Activated CD4-positive, alpha-beta memory T cell treated with anti-CD3 and anti-CD28 coated beads for 36 hours (primary cell): Measurements from ENCODE around the gene RFX1. TPM values are rescaled to one million over a fixed set of nuclear protein-coding genes. Genes with fewer than 3 reads are reported as not detected.

Source experiments
- CTCF ChIA-PET: fragments of 350-600 bp; sonication (Branson Sonifier 250); formaldehyde crosslinking; loops from one replicate; lab custom pipeline; 2021; ENCODE audit warnings: antibody characterized with exemption, inconsistent platforms; lab: Charles Lee
- POLR2A ChIA-PET: fragments of 350-600 bp; sonication (Branson Sonifier 250); formaldehyde crosslinking; loops from one replicate; lab custom pipeline; 2021; ENCODE audit warnings: antibody characterized with exemption; lab: Charles Lee
- DNase-seq: peaks from one replicate; pipeline ENCODE4 v3.0.0-alpha.2; 2020
- H3K27ac Mint-ChIP-seq: one replicate; pipeline ENCODE4 v1.8.0; 2021; ENCODE audit warnings: mixed read lengths
- H3K27me3 Mint-ChIP-seq: one replicate; pipeline ENCODE4 v1.8.0; 2021; ENCODE audit warnings: mixed read lengths
- H3K36me3 Mint-ChIP-seq: one replicate; pipeline ENCODE4 v1.8.0; 2021; ENCODE audit warnings: mixed read lengths
- H3K4me1 Mint-ChIP-seq: one replicate; pipeline ENCODE4 v1.8.0; 2021; ENCODE audit warnings: low read depth, mixed read lengths
- H3K4me3 Mint-ChIP-seq: one replicate; pipeline ENCODE4 v1.8.0; 2021; ENCODE audit warnings: mild to moderate bottlenecking, mixed read lengths
- H3K9me3 Mint-ChIP-seq: one replicate; pipeline ENCODE4 v1.8.0; 2021; ENCODE audit warnings: mixed read lengths
- intact Hi-C: fragments of 100-400 bp; cut with micrococcal nuclease; formaldehyde crosslinking; loops from one replicate; pipeline ENCODE4 v1.15.1; 2023
- total RNA-seq, 2 experiments: library from RNA; stranded (reverse); gene quantifications; one replicate each; pipeline ENCODE4 v1.2.3, GENCODE V29; 2021

RFX1 gene
- total RNA-seq, 2 experiments from 2014 or later = 14.4 to 15.2 TPM

DNA sequence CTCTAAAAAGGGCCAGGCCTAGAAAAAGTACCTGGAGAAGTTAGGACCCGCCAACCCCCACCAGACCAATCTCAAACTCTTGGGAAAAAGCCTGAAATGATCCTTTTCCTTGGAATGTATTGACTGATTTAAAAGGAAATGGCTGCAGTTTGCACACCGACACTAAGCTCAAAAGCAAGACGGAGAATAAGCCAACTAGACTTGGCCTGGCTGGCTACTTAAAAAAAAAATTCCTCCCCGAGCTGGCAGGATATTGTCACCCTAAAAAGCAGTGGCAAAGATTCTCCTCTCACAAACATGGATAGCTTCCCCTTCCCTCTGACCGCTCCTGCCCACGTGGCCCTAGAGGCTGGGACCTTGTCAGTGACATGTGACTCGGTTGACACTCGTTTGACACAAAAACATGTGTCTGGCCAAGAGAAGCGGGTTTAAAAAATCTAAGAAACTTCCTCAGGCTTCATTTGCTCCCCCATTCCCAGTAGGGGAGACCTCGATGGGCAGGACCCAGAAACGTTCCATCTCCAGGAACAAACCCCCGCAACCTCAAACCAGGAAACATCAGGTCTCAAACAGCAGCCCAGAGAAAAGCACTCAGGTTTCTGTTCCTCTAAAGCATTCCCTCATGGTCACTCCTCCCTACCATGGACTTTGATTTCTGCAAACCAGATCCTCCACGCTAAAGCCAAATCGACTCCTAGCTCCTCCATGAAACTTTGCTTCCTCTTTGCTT lies 1.3 kb downstream of the RFX1 start:
- intact Hi-C loops = loop anchor here (10.0 kb wide), 1 partner anchor 360 kb away; no protein-coding TSS in a partner anchor
- Mint-ChIP-seq H3K27me3 (no peaks in the 10 kb centered on the region), H3K36me3 (peaks cover 4% of the 10 kb centered on the region), H3K27ac (peak overlapping the region; percentile 85), H3K9me3 (peaks cover 2% of the 10 kb centered on the region), H3K4me3 (peak overlapping the region; percentile 77), H3K4me1 (peaks cover 44% of the 10 kb centered on the region)
- POLR2A ChIA-PET = interaction anchor here (0.6 to 1.4 kb wide), 5 partner anchors 26 to 419 kb away, joined by 3 to 4 read pairs (median 3); partner anchors contain the start of gene IL27RA
- DNase-seq = no peak
- CTCF ChIA-PET = interaction anchor here (0.6 to 2.6 kb wide), 7 partner anchors 17 to 142 kb away, joined by 3 to 13 read pairs (median 4); partner anchors contain the start of genes ASF1B and IL27RA

DNA sequence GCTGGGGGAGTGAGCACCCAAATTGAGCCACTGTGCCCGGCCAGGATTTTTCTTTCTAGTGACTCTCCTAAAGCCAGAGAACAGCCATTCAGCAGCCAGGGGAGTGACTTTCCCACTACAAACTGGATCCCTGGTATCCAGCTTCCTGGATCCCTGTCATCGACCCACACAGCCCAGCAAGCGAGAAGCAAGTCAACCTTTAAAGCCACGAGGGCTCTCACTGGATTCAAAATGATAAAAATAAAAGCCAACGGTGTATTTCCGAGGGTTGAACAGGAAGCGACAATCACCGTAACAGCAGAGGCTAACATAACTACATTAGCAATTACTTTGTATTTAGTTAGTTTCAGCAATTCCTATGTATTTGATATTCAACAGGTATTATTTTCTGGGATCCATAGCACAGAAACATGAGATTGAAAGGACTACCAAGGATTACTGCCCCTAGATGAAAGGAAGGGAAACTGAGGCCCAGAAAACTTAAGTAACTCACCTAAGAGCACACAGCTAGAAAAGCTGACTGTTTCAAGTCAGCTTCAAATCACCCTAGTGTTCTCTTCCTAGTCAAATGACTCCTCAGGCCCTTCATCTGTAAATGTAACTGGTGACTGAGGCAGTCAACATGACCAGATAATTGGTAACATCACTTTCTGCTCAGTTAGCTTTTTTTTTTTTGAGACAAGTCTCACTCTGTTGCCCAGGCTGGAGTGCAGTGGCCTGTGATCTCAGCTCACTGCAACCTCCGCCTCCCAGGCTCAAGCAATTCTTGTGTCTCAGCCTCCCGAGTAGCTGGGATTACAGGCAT lies 2.7 kb downstream of the RFX1 start:
- peak overlapping the region; percentile 96 for H3K27ac Mint-ChIP-seq
- H3K9me3 Mint-ChIP-seq = peaks cover 10% of the 10 kb centered on the region
- POLR2A ChIA-PET = interaction anchor here (0.6 to 2.5 kb wide), 9 partner anchors 15 to 500 kb away, joined by 3 to 12 read pairs (median 3); partner anchors contain the start of gene IL27RA
- CTCF ChIA-PET = interaction anchor here (0.7 to 2.4 kb wide), 5 partner anchors 16 to 397 kb away, joined by 3 to 8 read pairs (median 6); partner anchors contain the start of gene IL27RA
- peak overlapping the region; percentile 68 for H3K4me3 Mint-ChIP-seq
- H3K27me3 Mint-ChIP-seq = no peaks in the 10 kb centered on the region
- intact Hi-C loops = loop anchor here (10.0 kb wide), 1 partner anchor 361 kb away; no protein-coding TSS in a partner anchor
- H3K4me1 Mint-ChIP-seq = peaks cover 44% of the 10 kb centered on the region
- H3K36me3 Mint-ChIP-seq = peaks cover 15% of the 10 kb centered on the region
- peak; percentile 47 for DNase-seq

DNA sequence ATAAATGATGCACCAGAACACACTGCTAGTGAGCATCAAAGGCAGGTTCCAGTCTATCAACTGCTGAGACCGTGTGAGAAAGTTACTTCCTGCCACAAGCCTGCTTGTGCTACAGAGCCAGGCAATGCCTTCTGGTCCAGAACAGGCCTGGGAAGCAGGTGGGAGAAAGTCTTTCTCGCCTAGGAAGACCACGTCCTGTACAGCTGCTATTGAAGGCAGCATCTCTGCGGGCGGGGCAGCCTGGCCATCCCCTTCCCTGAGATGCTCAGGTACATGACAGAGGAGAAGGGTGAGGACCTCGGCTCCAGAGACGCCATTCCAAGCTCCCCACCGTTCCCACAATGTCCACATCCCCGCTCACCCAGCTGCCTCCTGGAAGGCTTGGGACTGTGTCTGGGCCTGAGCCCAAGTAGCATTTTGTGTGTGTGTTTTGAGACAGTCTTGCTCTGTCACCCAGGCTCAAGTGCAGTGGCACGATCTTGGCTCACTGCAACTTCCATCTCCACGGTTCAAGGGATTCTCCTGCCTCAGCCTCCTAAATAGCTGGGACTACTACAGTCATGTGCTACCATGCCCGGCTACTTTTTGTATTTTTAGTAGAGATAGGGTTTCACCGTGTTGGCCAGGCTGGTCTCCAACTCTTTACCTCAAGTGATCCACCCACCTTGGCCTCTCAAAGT lies 3.4 kb downstream of the RFX1 start:
- ChIA-PET POLR2A (interaction anchor here (1.3 to 2.5 kb wide), 4 partner anchors 14 to 156 kb away, joined by 3 to 12 read pairs (median 6); partner anchors contain the start of gene IL27RA), CTCF (interaction anchor here (0.7 to 2.4 kb wide), 5 partner anchors 15 to 398 kb away, joined by 3 to 8 read pairs (median 6); partner anchors contain the start of gene IL27RA)
- Mint-ChIP-seq H3K9me3 (peaks cover 10% of the 10 kb centered on the region), H3K4me3 (peak overlapping the region; percentile 68), H3K27ac (peak overlapping the region; percentile 96), H3K4me1 (peaks cover 44% of the 10 kb centered on the region), H3K36me3 (peaks cover 15% of the 10 kb centered on the region), H3K27me3 (no peaks in the 10 kb centered on the region)
- peak; percentile 48 for DNase-seq
- intact Hi-C loops = loop anchor here (10.0 kb wide), 1 partner anchor 362 kb away; no protein-coding TSS in a partner anchor

DNA sequence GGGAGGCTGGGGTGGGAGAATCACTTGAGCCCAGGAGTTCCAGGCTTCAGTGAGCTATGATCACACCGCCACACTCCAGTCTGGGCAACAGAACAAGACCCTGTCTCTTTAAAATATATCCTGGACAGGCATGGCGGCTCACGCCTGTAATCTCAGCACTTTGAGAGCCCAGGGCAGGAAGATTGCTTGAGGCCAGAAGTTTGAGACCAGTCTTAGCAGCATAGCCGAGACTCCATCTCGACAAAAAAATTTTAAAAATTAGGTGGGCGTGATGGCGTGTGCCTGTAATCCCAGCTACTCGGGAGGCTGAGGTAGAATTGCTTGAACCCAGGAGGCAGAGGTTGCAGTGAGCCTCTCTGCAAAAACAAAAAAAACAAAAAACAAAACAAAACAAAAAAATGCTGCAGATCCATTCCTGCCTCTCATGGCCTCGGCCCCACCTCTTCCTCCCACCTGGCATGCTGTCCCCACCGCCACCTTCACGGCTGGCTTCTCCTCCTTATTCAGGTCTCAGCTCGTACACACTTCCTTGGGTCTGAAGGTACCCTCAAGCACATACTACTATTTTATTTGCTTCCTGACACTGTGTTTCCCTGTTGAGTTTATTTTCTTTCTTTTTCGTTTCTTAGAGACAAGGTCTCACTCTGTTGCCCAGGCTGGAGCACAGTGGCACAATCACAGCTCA lies 5.3 kb downstream of the RFX1 start:
- ChIA-PET POLR2A (no interaction called here), CTCF (interaction anchor here (0.7 to 1.2 kb wide), 2 partner anchors 31 to 939 kb away, joined by 4 to 5 read pairs; partner anchors contain the start of gene IL27RA)
- Mint-ChIP-seq H3K4me1 (peaks cover 41% of the 10 kb centered on the region), H3K36me3 (peaks cover 15% of the 10 kb centered on the region), H3K27me3 (no peaks in the 10 kb centered on the region), H3K27ac (peak overlapping the region; percentile 90), H3K4me3 (no peak overlapping the region), H3K9me3 (peaks cover 10% of the 10 kb centered on the region)
- DNase-seq = no peak
- intact Hi-C loops = loop anchor here (10.0 kb wide), 1 partner anchor 364 kb away; no protein-coding TSS in a partner anchor

DNA sequence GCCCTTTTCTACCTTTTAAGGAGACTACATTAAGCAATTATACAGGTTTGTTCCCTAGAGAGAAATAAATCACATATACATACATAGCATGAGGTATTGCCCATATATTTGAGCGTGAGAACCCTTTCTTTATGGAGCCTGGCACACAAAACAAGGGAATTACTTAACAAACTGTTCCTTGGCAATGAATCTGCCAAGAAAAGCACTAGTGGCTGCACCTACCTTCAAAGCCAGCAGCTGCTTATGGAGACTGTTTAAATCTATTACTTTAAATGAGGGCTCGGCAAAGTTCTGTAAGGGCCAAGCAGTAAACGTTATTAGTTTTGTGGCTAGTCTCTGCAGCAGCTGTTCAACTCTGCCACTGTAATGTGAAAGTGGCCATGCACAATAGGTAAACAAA lies 7.0 kb downstream of the RFX1 start:
- POLR2A ChIA-PET = no interaction called here

DNA sequence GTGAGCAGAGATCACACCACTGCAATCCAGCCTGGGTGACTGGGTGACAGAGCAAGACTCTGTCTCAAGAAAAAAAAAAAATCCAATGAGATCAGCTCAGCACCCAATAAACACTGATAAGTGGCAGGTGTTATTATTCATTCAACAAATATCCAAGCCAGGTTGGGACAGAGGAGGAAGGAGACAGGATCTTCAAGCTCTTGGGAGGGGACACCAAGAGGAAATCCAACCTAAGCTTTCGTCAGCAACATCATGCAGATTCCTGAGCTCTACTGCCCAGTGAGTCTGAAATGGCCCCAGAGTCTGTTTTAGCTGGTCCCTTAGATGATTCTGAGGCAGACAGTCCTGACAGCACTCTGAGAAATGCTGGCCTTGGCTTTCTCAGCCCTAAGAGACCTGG lies 7.7 kb downstream of the RFX1 start:
- ChIA-PET POLR2A (interaction anchor here (1.4 kb wide), 1 partner anchor 12 kb away, joined by 3 read pairs; no protein-coding TSS in a partner anchor), CTCF (interaction anchor here (1.8 kb wide), 1 partner anchor 33 kb away, joined by 7 read pairs; the partner anchor contains the start of gene IL27RA)
- Mint-ChIP-seq H3K9me3 (peaks cover 10% of the 10 kb centered on the region), H3K27me3 (no peaks in the 10 kb centered on the region), H3K4me3 (no peak overlapping the region), H3K27ac (no peak overlapping the region), H3K36me3 (peaks cover 15% of the 10 kb centered on the region), H3K4me1 (peaks cover 26% of the 10 kb centered on the region)
- no peak for DNase-seq
- intact Hi-C loops = no loop called here

More for the DNA sequence above, 7.0 kb downstream of the RFX1 start:
- CTCF ChIA-PET = interaction anchor here (1.8 kb wide), 1 partner anchor 33 kb away, joined by 7 read pairs; the partner anchor contains the start of gene IL27RA
- DNase-seq = no peak
- Mint-ChIP-seq H3K4me3 (no peak overlapping the region), H3K4me1 (peaks cover 30% of the 10 kb centered on the region), H3K36me3 (peaks cover 15% of the 10 kb centered on the region), H3K9me3 (peaks cover 10% of the 10 kb centered on the region), H3K27ac (no peak overlapping the region), H3K27me3 (no peaks in the 10 kb centered on the region)
- intact Hi-C loops = no loop called here

DNA sequence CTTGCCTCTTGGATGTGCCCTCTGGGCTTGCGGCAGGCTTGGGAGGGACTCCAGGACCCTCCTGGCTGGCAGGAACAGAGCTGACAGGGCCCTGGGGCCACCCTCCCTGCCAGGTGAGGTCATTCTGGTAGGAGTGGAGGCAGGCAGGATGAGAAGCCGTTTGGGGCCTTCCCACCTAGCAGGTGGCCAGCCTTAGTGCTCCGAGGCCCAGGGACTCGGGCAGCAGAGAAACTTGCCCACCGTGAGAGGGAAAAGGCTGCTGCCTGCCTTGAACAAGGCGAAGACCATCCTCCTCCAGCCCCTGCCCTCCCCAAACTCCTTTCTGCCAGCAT lies 8.5 kb downstream of the RFX1 start:
- Mint-ChIP-seq H3K4me3 (no peak overlapping the region), H3K4me1 (peaks cover 18% of the 10 kb centered on the region), H3K36me3 (peaks cover 15% of the 10 kb centered on the region), H3K27me3 (no peaks in the 10 kb centered on the region), H3K9me3 (peaks cover 10% of the 10 kb centered on the region), H3K27ac (no peak overlapping the region)
- CTCF ChIA-PET = no interaction called here
- POLR2A ChIA-PET = interaction anchor here (1.4 kb wide), 1 partner anchor 11 kb away, joined by 3 read pairs; no protein-coding TSS in a partner anchor
- DNase-seq = no peak
- intact Hi-C loops = no loop called here

DNA sequence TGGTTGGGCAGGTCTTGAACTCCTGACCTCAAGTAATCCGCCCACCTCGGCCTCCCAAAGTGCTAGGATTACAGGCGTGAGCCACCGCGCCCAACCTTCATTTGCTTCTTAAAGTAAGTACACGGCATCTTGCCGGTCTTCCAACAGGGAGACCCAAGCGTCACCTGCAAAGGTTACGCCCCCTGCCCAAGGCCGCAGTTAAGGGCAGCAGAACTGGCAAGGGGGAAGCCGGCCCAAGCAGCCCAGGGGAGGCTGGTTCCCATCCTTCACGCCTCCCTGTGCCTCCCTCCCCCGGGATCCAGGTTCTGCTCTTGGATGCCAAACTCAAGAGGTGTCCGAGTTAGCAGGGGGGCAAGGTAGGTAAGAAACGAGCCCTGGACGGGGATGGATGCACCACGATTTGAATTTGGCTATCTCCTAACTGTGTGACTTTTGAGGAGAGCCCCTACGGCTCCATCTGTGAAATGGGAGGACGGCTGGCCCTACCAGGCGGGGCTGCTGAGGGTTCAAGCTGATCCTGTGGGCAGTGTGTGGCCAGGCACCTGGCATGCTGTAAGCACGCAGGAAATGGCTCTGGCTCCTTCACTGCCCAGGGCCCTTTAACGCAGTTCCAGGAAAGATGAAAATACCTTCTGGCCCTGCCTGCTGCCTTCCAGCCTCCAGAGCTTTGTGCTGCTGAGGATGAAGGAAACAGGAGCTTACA lies 9.0 kb downstream of the RFX1 start:
- peaks cover 10% of the 10 kb centered on the region for H3K9me3 Mint-ChIP-seq
- H3K4me1 Mint-ChIP-seq = peaks cover 12% of the 10 kb centered on the region
- peaks cover 17% of the 10 kb centered on the region for H3K36me3 Mint-ChIP-seq
- intact Hi-C loops = no loop called here
- no peak for DNase-seq
- H3K4me3 Mint-ChIP-seq = no peak overlapping the region
- CTCF ChIA-PET = no interaction called here
- no peaks in the 10 kb centered on the region for H3K27me3 Mint-ChIP-seq
- POLR2A ChIA-PET = interaction anchor here (1.4 kb wide), 1 partner anchor 10 kb away, joined by 3 read pairs; no protein-coding TSS in a partner anchor
- H3K27ac Mint-ChIP-seq = no peak overlapping the region

DNA sequence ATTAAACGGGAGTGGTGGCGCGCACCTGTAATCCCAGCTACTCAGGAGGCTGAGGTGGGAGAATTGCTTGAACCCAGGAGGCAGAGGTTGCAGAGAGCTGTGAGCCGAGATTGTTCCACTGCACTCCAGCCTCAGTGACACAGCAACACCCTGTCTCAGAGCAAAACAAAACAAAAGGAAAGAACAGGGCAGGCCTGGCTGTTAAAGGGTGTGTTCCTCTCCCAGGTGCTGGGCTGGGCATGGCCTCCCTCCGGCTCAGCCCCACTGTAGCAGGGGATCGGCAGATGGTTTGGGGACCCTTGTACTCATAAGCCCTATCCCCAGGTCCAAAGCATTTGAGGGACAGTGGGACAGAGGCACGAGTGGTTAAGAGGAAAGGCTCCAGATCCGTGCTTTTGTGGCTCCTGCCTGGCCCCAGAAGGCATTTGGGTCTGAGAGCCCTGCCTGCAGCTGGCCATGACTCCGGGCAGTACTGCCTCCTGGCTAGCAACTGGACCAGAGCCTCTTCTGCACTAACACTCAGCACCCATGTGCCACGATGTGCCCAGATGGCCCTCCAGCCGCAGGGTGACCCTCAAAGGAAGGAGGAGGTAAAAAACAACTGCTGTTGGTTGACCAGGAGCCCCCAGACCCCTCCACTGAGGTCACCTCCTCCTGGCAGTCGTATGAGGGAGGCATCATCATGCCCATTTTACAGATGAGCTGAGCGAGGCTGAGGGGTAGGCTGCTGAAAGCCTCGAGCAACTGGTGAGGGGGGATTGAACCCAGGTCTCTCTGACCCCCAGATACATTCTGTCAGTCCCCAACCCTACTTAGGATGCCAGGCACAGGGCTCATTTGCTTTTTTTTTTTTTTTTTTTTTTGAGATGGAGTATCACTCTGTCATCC lies 10.0 kb downstream of the RFX1 start:
- CTCF ChIA-PET = no interaction called here
- DNase-seq = no peak
- POLR2A ChIA-PET = no interaction called here
- Mint-ChIP-seq H3K27me3 (no peaks in the 10 kb centered on the region), H3K36me3 (peaks cover 18% of the 10 kb centered on the region), H3K9me3 (peaks cover 10% of the 10 kb centered on the region), H3K4me1 (peaks cover 6% of the 10 kb centered on the region), H3K4me3 (no peak overlapping the region), H3K27ac (no peak overlapping the region)
- intact Hi-C loops = no loop called here
